GM12878 (cell line): ENCODE measurements around the gene KIAA1671. TPM values are rescaled to one million over a fixed set of nuclear protein-coding genes. Genes with fewer than 3 reads are reported as not detected.
A peak's percentile ranks its signal among the peaks of the same experiment; 100 is the strongest.

Experiments used
- ATAC-seq: fragments of 200-7000 bp; cut with Tn5 transposase; 3 replicates; pipeline ENCODE4 v1.9.1; 2020; ENCODE audit warnings: mild to moderate bottlenecking, moderate library complexity
- BruUV-seq: library from RNA; stranded (reverse); fragments of 400-500 nt; replicated peaks from 2 replicates; lab custom pipeline; 2021; lab: Mats Ljungman, UMichigan
- CTCF ChIA-PET: fragments of 300-600 bp; sonication (Branson Sonifier 250); formaldehyde crosslinking; extraction: SDS; loops from one replicate; lab custom pipeline; 2021; ENCODE audit warnings: inconsistent platforms; lab: Yijun Ruan, JAX
- POLR2A ChIA-PET: fragments of 350-600 bp; formaldehyde crosslinking; extraction: SDS; loops from one replicate; lab custom pipeline; 2021; ENCODE audit warnings: inconsistent platforms; lab: Charles Lee
- RAD21 ChIA-PET: fragments of 300-600 bp; sonication (Branson Sonifier 250); formaldehyde crosslinking; loops from one replicate; lab custom pipeline; 2023; ENCODE audit warnings: antibody characterized with exemption; ENCODE audit not compliant: unreplicated experiment; lab: Charles Lee
- SMC1A ChIA-PET: fragments of 300-600 bp; sonication (Branson Sonifier 250); formaldehyde crosslinking; loops from one replicate; lab custom pipeline; 2023; ENCODE audit not compliant: unreplicated experiment, uncharacterized antibody; lab: Charles Lee
- DNase-seq: peaks from one replicate; pipeline ENCODE4 v3.0.0-alpha.2; 2011; ENCODE audit warnings: low read depth, low spot score
- FAIRE-seq: peaks from 3 replicates; lab custom pipeline; 2011; peaks lifted over from hg19 to GRCh38; lab: Jason Lieb, UNC
- H2AFZ ChIP-seq: 2 replicates; pipeline ENCODE4 v1.6.0; 2011; ENCODE audit warnings: low read depth, low read length, control low read depth; ENCODE audit not compliant: control insufficient read depth
- H3K27ac ChIP-seq: 2 replicates; pipeline ENCODE4 v1.5.1; 2011; ENCODE audit warnings: control low read depth; ENCODE audit not compliant: control insufficient read depth, insufficient read depth
- H3K27me3 ChIP-seq, 2 experiments: replicated peaks in 1 of 2; 2 replicates each; pipeline versions ENCODE4 v1.6.0 to v1.6.1; 2011; ENCODE audit warnings: low read length in 1 of 2; ENCODE audit not compliant: control insufficient read depth in 2 of 2, insufficient read depth in 2 of 2
- H3K36me3 ChIP-seq, 2 experiments: 2 replicates each; pipeline ENCODE4 v1.5.1; 2011; ENCODE audit warnings: low read length in 1 of 2; ENCODE audit not compliant: control insufficient read depth in 2 of 2, insufficient read depth in 2 of 2
- H3K4me1 ChIP-seq: 2 replicates; pipeline ENCODE4 v1.6.1; 2011; ENCODE audit warnings: mild to moderate bottlenecking, low read length, moderate library complexity, mixed read lengths; ENCODE audit not compliant: control insufficient read depth, insufficient read depth
- H3K4me2 ChIP-seq: 2 replicates; pipeline ENCODE4 v1.6.0; 2011; ENCODE audit warnings: control low read depth; ENCODE audit not compliant: control insufficient read depth, insufficient read depth
- H3K4me3 ChIP-seq: fragments of 200-600 bp; sonication (generic); 2 replicates; pipeline ENCODE4 v1.5.1; 2016
- H3K79me2 ChIP-seq: 2 replicates; pipeline ENCODE4 v1.6.0; 2011; ENCODE audit warnings: low read length; ENCODE audit not compliant: control insufficient read depth, insufficient read depth
- H3K9ac ChIP-seq: 2 replicates; pipeline ENCODE4 v1.8.0; 2011; ENCODE audit warnings: low read length, control low read depth, mixed read lengths; ENCODE audit not compliant: control insufficient read depth, insufficient read depth
- H3K9me3 ChIP-seq: replicated peaks from 3 replicates; pipeline ENCODE4 v1.5.1; 2011; ENCODE audit warnings: mild to moderate bottlenecking, low read length; ENCODE audit not compliant: control insufficient read depth, insufficient read depth
- H4K20me1 ChIP-seq: 2 replicates; pipeline ENCODE4 v1.6.0; 2011; ENCODE audit not compliant: control insufficient read depth, insufficient read depth
- BHLHE40 ChIP-seq, 2 experiments: fragments of 450-650 bp in 1 of 2; IDR thresholded peaks; 2 replicates each; pipeline ENCODE4 v1.6.1; 2011 to 2017; ENCODE audit warnings: low read depth in 2 of 2, borderline replicate concordance in 1 of 2, improper control_type of control experiment in 1 of 2, low read length in 1 of 2, mild to moderate bottlenecking in 1 of 2
- CHD1 ChIP-seq: IDR thresholded peaks from 2 replicates; pipeline ENCODE4 v1.6.1; 2012; ENCODE audit warnings: low read depth, low read length, improper control_type of control experiment
- CTCF ChIP-seq, 3 experiments: IDR thresholded peaks in 2 of 3; conservative IDR thresholded peaks in 1 of 3; 2 replicates each; pipeline ENCODE4 v1.5.1; 2011; ENCODE audit warnings: low read depth in 3 of 3, low read length in 3 of 3, mild to moderate bottlenecking in 3 of 3, control low read depth in 2 of 3, moderate library complexity in 2 of 3, inconsistent platforms in 1 of 3, mixed read lengths in 1 of 3; ENCODE audit not compliant: control insufficient read depth in 2 of 3, insufficient read depth in 1 of 3; ENCODE audit errors: extremely low read depth in 1 of 3
- FOXM1 ChIP-seq: IDR thresholded peaks from 2 replicates; pipeline ENCODE4 v1.6.1; 2012; ENCODE audit warnings: low read depth, mild to moderate bottlenecking, inconsistent platforms, low read length, moderate library complexity
- WGBS: methylation state at CpG from one replicate; pipeline ENCODE4 v1.1.6; 2016; ENCODE audit warnings: low lambda C conversion rate; ENCODE audit not compliant: insufficient replicate concordance, insufficient coverage; ENCODE audit errors: missing lambda C conversion rate; 5-methylcytosine and 5-hydroxymethylcytosine counted together
- in situ Hi-C: fragments of 300-500 bp; cut with MboI; formaldehyde crosslinking; loops from 9 replicates; pipeline ENCODE4 v1.14.3; 2018; ENCODE audit warnings: mixed read lengths
- intact Hi-C: fragments of 100-400 bp; cut with micrococcal nuclease; formaldehyde crosslinking; loops from one replicate; pipeline ENCODE4 v1.14.2; 2022; ENCODE audit not compliant: unreplicated experiment
- polyA plus RNA-seq, 11 experiments: library from polyadenylated mRNA; depleted of rRNA in 4 of 11; unstranded in 6 of 11; stranded (reverse) in 5 of 11; fragments of >200 nt; fragmentation: Nextera tagmentation in 4 of 11; fragmentation: Illumina TruSeq in 1 of 11; extraction: Ambion mirVana in 4 of 11; extraction: Trizol in 1 of 11; gene quantifications; 1 replicate in 1 of 11; 2 replicates in 10 of 11; pipeline versions ENCODE4 v1.2.1 to v1.2.3, GENCODE V29; 2011 to 2016; ENCODE audit warnings: inconsistent platforms in 2 of 11, missing spikeins in 2 of 11, low read depth in 1 of 11
- total RNA-seq, 4 experiments: library from RNA; depleted of rRNA in 3 of 4; stranded (reverse); fragments of >200 nt in 3 of 4; fragmentation: Illumina TruSeq in 1 of 4; extraction: Trizol in 1 of 4; gene quantifications; 2 replicates each; pipeline versions ENCODE4 v1.2.1 to v1.2.3, GENCODE V29; 2013 to 2021

The KIAA1671 gene
- total and polyA plus RNA-seq, 10 of the 15 experiments (the other 5 are each of a cell fraction or from before 2014, with no cell fraction given), result 0.05 to 2.7 (median 0.33) TPM

DNA sequence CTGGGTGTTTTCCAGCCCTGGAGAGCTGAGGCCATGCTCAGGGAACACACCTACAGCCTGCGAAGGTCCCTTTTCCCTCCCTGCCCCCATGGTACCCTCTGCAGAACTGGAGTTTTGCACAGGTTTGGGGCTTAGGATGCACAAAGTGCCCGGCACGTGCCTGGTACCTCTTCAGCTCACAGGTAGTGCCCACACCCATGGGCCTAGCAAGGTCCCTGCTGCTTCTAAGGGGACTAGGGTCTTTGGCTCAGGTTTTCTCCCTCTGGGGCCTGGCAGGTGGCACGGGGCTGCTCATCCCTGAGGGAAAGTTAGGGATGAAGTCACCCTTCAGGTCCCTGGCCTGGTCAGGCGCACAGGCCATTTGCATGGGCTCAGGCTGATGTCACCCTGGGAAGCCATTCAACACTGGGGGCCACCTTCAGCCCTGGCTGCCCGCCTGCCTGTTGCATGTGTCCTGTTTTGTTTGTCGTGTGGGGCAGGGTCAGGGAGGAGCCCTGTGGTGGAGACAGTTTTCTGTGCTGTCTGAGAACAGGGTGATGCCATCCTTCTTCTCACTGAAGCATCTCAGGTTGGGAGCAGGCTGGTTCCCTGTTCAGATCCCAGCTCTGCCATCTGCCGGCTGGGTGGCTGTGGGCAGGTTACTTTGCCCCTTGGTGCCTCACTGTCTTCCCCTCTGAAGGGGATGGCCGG, 178.8 kb downstream of the KIAA1671 start:
- ATAC-seq, result peak; percentile 68
- Histone ChIP-seq H3K36me3 (no peaks in the 10 kb centered on the region), H2AFZ (no peak overlapping the region), H3K27ac (no peak overlapping the region), H3K27me3 (no peaks in the 10 kb centered on the region; a peak in 1 of 4 replicates), H3K4me1 (no peaks in the 10 kb centered on the region), H3K9me3 (no peaks in the 10 kb centered on the region), H4K20me1 (no peaks in the 10 kb centered on the region), H3K79me2 (no peaks in the 10 kb centered on the region), H3K9ac (no peak overlapping the region), H3K4me2 (no peak overlapping the region), H3K4me3 (no peak overlapping the region)
- ChIA-PET POLR2A (interaction anchor here (0.6 kb wide), 1 partner anchor 53 kb away, joined by 3 read pairs; no protein-coding TSS in a partner anchor), RAD21 (interaction anchor here (0.9 kb wide), 1 partner anchor 19 kb away, joined by 5 read pairs; no protein-coding TSS in a partner anchor), SMC1A (interaction anchor here (1.5 to 2.7 kb wide), 2 partner anchors 41 to 50 kb away, joined by 3 to 12 read pairs; no protein-coding TSS in a partner anchor), CTCF (interaction anchor here (0.9 to 8.9 kb wide), 5 partner anchors 17 to 76 kb away, joined by 3 to 44 read pairs (median 4); no protein-coding TSS in a partner anchor)
- TF ChIP-seq CHD1 (no peak), FOXM1 (no peak), BHLHE40 (IDR thresholded peaks at IDR 0.05; ENCODE audit: borderline replicate concordance in 1 of 2, low read depth in 2 of 2, low read length in 1 of 2) (peak in 1 of 2 experiments; percentile 57; a peak in 1 of 4 replicates), CTCF (IDR thresholded peaks at IDR 0.05 in 2 of 3, conservative IDR thresholded peaks at IDR 0.05 in 1 of 3; ENCODE audit: control insufficient read depth in 2 of 3, extremely low read depth in 1 of 3, insufficient read depth in 1 of 3, low read depth in 3 of 3, low read length in 3 of 3) (peak in 2 of 3 experiments; percentile 7 to 25; a peak in 2 of 6 replicates)
- BruUV-seq, result no TSS peak
- intact Hi-C loops (loop anchor here (5.0 kb wide), 1 partner anchor 41 kb away; no protein-coding TSS in a partner anchor), in situ Hi-C loops (no loop called here)
- FAIRE-seq, result no peak
- WGBS, result 11% methylated on average over 9 of the region's 9 CpGs
- no peak for DNase-seq
